DND-41 (cell line): ENCODE results near the gene JUN.
"Not testable (repeated sequence)": the region's sequence is repeated elsewhere in the genome, so short reads cannot be mapped to it uniquely, and the experiment has no call there.

ENCODE experiments used
- ATAC-seq: fragments of 200-7000 bp; cut with Tn5 transposase; 3 replicates; pipeline ENCODE4 v1.9.1; 2021; ENCODE audit warnings: low read depth; ENCODE audit not compliant: insufficient read depth
- DNase-seq: peaks from one replicate; pipeline ENCODE4 v3.0.0-alpha.2; 2020
- H2AFZ ChIP-seq: 2 replicates; pipeline ENCODE4 v1.6.0; 2012; ENCODE audit warnings: low read depth, low read length
- H3K27ac ChIP-seq: 2 replicates; pipeline ENCODE4 v1.5.1; 2012; ENCODE audit warnings: low read length, inconsistent platforms
- H3K27me3 ChIP-seq: fragments of 200-600 bp; sonication (generic); 2 replicates; pipeline ENCODE4 v1.6.0; 2012; ENCODE audit warnings: low read length, mild to moderate bottlenecking, inconsistent platforms; ENCODE audit not compliant: insufficient read depth, poor library complexity
- H3K36me3 ChIP-seq: 2 replicates; pipeline ENCODE4 v1.5.1; 2012; ENCODE audit warnings: low read length, inconsistent platforms; ENCODE audit not compliant: insufficient read depth
- H3K4me1 ChIP-seq: 2 replicates; pipeline ENCODE4 v1.5.1; 2012; ENCODE audit warnings: mild to moderate bottlenecking, low read length; ENCODE audit not compliant: insufficient read depth
- H3K4me2 ChIP-seq: 2 replicates; pipeline ENCODE4 v1.6.0; 2012; ENCODE audit warnings: mild to moderate bottlenecking, moderate library complexity, low read length, inconsistent platforms; ENCODE audit not compliant: insufficient read depth
- H3K4me3 ChIP-seq, 2 experiments: fragments of 200-600 bp in 1 of 2; shearing (Covaris generic) in 1 of 2; 2 replicates each; pipeline ENCODE4 v1.5.1; 2012 to 2016; ENCODE audit warnings: inconsistent platforms in 2 of 2, low read length in 2 of 2, mild to moderate bottlenecking in 2 of 2, low read depth in 1 of 2, moderate library complexity in 1 of 2
- H3K79me2 ChIP-seq: 2 replicates; pipeline ENCODE4 v1.6.0; 2012; ENCODE audit warnings: low read length, inconsistent platforms; ENCODE audit not compliant: insufficient read depth
- H3K9ac ChIP-seq: 2 replicates; pipeline ENCODE4 v1.6.0; 2012; ENCODE audit warnings: low read depth, mild to moderate bottlenecking, inconsistent platforms, low read length, moderate library complexity
- H3K9me3 ChIP-seq: 2 replicates; pipeline ENCODE4 v1.5.1; 2012; ENCODE audit warnings: low read length, moderate library complexity, mild to moderate bottlenecking, inconsistent platforms; ENCODE audit not compliant: insufficient read depth, severe bottlenecking
- H4K20me1 ChIP-seq: 2 replicates; pipeline ENCODE4 v1.6.0; 2012; ENCODE audit warnings: low read length; ENCODE audit not compliant: insufficient read depth
- EZH2 ChIP-seq: IDR thresholded peaks from 3 replicates; pipeline ENCODE4 v1.6.1; 2012; ENCODE audit warnings: borderline replicate concordance, low read depth, mild to moderate bottlenecking, moderate library complexity, low read length, inconsistent platforms; ENCODE audit not compliant: severe bottlenecking
- TF ChIP-seq, protein P1 (sequence below): IDR thresholded peaks from 2 replicates; pipeline ENCODE4 v1.5.1; 2012; ENCODE audit warnings: borderline replicate concordance, low read length, moderate library complexity, mild to moderate bottlenecking; ENCODE audit not compliant: poor library complexity, severe bottlenecking; ENCODE audit errors: extremely low read depth

Gene JUN

GRCh38 chr1:58803858-58804257, 20.0 kb upstream of the JUN start:
- Histone ChIP-seq H3K36me3 (no peaks in the 10 kb centered on the region), H3K27ac (no peak overlapping the region), H3K79me2 (no peaks in the 10 kb centered on the region), H3K4me3 (no peak overlapping the region), H3K9ac (no peak overlapping the region), H4K20me1 (no peaks in the 10 kb centered on the region), H3K4me1 (no peaks in the 10 kb centered on the region), H3K27me3 (no peaks in the 10 kb centered on the region), H3K9me3 (no peaks in the 10 kb centered on the region), H2AFZ (no peak overlapping the region), H3K4me2 (no peak overlapping the region)
- ATAC-seq (no peak), DNase-seq (no peak)
- no peak for TF ChIP-seq EZH2
- TF ChIP-seq, protein P1, sequence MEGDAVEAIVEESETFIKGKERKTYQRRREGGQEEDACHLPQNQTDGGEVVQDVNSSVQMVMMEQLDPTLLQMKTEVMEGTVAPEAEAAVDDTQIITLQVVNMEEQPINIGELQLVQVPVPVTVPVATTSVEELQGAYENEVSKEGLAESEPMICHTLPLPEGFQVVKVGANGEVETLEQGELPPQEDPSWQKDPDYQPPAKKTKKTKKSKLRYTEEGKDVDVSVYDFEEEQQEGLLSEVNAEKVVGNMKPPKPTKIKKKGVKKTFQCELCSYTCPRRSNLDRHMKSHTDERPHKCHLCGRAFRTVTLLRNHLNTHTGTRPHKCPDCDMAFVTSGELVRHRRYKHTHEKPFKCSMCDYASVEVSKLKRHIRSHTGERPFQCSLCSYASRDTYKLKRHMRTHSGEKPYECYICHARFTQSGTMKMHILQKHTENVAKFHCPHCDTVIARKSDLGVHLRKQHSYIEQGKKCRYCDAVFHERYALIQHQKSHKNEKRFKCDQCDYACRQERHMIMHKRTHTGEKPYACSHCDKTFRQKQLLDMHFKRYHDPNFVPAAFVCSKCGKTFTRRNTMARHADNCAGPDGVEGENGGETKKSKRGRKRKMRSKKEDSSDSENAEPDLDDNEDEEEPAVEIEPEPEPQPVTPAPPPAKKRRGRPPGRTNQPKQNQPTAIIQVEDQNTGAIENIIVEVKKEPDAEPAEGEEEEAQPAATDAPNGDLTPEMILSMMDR: no peak

GRCh38 chr1:58802640-58803399, 19.0 kb upstream of the JUN start:
- H3K27me3 ChIP-seq: no peaks in the 10 kb centered on the region
- H3K27ac ChIP-seq: no peak overlapping the region
- H3K9ac ChIP-seq: no peak overlapping the region
- no peak overlapping the region for H3K4me2 ChIP-seq
- TF ChIP-seq, protein P1: no peak
- TF ChIP-seq EZH2: no peak
- H3K4me1 ChIP-seq: no peaks in the 10 kb centered on the region
- DNase-seq (no peak), ATAC-seq (no peak)
- no peaks in the 10 kb centered on the region for H4K20me1 ChIP-seq
- H3K9me3 ChIP-seq: no peaks in the 10 kb centered on the region
- H3K36me3 ChIP-seq: no peaks in the 10 kb centered on the region
- H2AFZ ChIP-seq: no peak overlapping the region
- no peaks in the 10 kb centered on the region for H3K79me2 ChIP-seq
- H3K4me3 ChIP-seq: no peak overlapping the region

DNA sequence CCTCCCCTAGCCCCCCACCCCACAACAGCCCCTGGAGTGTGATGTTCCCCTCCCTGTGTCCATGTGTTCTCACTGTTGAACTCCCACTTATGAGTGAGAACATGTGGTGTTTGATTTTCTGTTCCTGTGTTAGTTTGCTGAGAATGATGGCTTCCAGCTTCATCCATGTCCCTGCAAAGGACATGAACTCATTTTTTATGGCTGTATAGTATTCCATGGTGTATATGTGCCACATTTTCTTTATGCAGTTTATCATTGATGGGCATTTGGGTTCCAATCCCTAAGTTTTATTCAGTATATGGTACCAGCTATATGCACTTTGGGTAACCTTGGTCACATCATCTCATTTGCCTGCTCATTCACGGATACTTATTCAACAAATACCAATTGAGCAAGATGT, 17.4 kb upstream of the JUN start:
- not testable (repeated sequence) for ATAC-seq, H3K4me3 ChIP-seq, H3K27me3 ChIP-seq, H3K79me2 ChIP-seq, H3K36me3 ChIP-seq, H3K27ac ChIP-seq, H2AFZ ChIP-seq, DNase-seq, H3K9me3 ChIP-seq, H3K9ac ChIP-seq, H3K4me1 ChIP-seq, H3K4me2 ChIP-seq, H4K20me1 ChIP-seq

- Histone ChIP-seq H3K9ac (no peak overlapping the region), H3K27me3 (no peaks in the 10 kb centered on the region), H3K27ac (no peak overlapping the region), H3K79me2 (no peaks in the 10 kb centered on the region), H3K4me1 (no peaks in the 10 kb centered on the region), H2AFZ (no peak overlapping the region), H4K20me1 (no peaks in the 10 kb centered on the region), H3K9me3 (no peaks in the 10 kb centered on the region), H3K4me2 (no peak overlapping the region), H3K36me3 (no peaks in the 10 kb centered on the region), H3K4me3 (no peak overlapping the region)
- no peak for ATAC-seq
- TF ChIP-seq, protein P1: no peak
- TF ChIP-seq EZH2: no peak
- no peak for DNase-seq
Measured at GRCh38 chr1:58799650-58800049, 15.8 kb upstream of the JUN start.
